AG09309 (cell line): ENCODE measurements around the gene TMEM131.

Experiments
- DNase-seq: peaks from one replicate; pipeline ENCODE4 v3.0.0-alpha.2; 2010; ENCODE audit warnings: low read depth
- H3K4me3 ChIP-seq: 2 replicates; pipeline ENCODE4 v1.5.1; 2011; ENCODE audit warnings: mild to moderate bottlenecking, low read depth, low read length, moderate library complexity; ENCODE audit not compliant: control insufficient read depth
- TF ChIP-seq, protein P1 (sequence below): IDR thresholded peaks from 2 replicates; pipeline ENCODE4 v1.5.1; 2011; ENCODE audit warnings: mild to moderate bottlenecking, low read depth, low read length, inconsistent platforms; ENCODE audit not compliant: insufficient read depth, control insufficient read depth; ENCODE audit errors: missing control alignments

The TMEM131 gene

DNA sequence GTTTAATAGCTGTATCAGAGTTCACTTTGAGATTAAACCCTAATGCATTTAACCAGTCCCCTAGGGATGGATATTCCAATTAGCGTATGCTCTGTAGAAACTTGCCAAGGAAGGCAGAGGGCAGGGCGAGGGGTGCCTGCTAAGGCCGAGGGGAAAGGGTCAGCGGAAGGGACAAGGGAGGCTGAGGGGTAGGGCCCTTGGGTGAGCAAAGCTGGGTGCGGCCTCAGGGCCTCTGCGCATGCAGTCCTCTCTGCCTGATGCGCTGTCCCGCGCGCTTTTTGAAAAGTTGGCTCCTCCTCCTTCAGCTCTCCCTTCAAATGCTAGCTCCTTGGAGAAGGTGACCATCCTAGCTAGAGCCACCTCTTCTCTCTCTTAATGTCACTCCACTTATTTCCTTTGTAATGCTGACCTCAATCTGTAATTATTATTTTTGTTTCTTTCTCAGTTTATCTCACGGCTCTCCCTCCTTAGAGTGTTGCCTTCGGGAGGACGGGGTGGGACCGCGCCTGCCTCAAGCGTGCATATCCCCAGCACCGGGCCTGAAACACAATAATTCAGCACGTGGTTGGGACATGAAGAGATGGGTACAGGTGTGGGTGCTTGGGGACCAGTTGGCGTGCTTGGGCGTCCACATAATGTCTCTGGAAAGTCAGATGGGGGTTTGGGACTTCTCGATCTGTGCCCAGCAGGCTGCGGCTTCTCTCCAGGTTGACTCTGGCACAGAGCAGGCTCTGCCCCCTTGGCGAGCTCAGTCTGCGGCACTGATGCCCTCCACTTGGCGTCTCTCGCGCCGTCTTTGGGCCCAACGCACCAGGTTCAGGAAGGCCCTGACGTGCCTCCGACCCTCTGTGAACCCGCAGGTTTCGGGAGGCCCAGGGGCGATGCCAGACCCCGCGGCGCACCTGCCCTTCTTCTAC, 272.3 kb downstream of the TMEM131 start:
- no peak overlapping the region for H3K4me3 ChIP-seq
- DNase-seq, result no peak

DNA sequence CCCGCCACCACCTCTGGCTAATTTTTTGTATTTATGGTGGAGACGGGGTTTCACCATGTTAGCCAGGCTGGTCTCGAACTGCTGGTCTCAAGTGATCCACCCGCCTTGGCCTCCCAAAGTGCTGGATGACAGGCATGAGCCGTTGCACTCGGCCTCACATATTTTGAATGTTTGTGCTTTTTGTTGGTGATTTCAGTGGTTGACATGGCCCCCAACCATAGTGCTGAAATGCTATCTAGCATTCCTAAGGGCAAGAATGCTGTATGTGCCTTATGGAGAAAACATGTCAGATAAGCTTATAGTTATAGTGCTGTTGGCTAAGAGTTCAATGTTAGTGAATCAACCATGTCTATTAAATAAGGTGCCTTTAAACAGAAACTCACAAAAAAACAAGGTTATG, 273.5 kb downstream of the TMEM131 start:
- no peak for DNase-seq
- H3K4me3 ChIP-seq, result no peak overlapping the region
- TF ChIP-seq, protein P1, sequence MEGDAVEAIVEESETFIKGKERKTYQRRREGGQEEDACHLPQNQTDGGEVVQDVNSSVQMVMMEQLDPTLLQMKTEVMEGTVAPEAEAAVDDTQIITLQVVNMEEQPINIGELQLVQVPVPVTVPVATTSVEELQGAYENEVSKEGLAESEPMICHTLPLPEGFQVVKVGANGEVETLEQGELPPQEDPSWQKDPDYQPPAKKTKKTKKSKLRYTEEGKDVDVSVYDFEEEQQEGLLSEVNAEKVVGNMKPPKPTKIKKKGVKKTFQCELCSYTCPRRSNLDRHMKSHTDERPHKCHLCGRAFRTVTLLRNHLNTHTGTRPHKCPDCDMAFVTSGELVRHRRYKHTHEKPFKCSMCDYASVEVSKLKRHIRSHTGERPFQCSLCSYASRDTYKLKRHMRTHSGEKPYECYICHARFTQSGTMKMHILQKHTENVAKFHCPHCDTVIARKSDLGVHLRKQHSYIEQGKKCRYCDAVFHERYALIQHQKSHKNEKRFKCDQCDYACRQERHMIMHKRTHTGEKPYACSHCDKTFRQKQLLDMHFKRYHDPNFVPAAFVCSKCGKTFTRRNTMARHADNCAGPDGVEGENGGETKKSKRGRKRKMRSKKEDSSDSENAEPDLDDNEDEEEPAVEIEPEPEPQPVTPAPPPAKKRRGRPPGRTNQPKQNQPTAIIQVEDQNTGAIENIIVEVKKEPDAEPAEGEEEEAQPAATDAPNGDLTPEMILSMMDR, result no peak

More for the DNA sequence above, 272.3 kb downstream of the TMEM131 start:
- TF ChIP-seq, protein P1, result no peak

DNA sequence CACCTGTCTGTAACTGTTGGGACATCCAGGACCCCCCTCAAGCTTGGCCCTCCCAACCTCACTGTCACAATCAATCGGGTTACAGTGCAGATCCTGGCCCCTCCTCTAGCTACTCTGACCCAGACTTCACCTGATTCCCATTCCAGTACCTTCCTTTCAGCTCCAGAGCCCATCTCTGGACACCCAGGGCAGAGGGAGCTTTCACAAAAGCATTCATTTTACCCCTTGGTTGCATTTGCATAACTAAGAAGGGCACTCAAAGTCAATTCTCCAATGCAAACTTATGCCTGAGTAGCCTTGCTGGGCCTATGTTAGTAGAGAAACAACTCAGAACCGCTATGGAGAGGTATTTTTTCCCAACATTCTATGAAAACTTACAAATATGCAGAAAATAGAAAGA, 275.0 kb downstream of the TMEM131 start:
- no peak overlapping the region for H3K4me3 ChIP-seq
- no peak for DNase-seq
- TF ChIP-seq, protein P1, result no peak

DNA sequence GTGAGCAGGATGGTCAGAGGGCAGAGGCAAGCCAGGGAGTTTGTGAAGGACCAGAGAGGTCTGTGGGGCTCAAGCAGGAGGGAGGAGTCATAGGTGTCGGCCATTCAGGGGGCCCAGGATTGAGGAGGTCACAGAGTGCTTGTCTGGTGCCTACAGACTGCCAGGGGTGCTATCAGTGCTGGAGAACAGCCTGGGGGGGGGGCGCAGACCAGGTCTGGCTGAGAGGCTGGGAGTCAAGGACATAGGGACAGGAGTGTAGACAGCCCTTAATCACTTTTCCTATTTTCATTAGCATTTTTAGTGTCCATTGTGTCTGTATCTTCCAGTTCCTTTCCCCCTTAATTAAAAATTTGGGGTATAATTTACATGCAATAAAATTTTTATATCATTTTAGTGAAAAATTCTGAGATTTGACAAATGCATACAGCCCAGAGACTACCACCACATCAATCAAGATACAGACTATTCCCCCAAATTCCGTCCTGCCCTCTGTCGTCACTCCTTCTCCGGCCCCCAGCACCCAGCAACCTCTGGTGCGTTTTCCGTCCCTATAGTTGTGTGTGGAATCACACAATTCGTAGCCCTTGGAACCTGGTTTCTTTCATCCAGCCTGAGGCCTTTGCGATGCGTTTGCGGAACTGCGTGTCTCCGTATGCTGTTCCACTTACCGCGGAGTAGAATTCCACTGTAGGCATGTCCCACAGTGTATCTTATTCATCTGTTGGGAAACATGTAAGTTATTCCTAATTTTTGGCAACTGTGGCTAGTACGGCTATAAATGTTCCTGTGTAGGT, 276.2 kb downstream of the TMEM131 start:
- TF ChIP-seq, protein P1, result no peak
- H3K4me3 ChIP-seq, result no peak overlapping the region
- DNase-seq, result no peak

DNA sequence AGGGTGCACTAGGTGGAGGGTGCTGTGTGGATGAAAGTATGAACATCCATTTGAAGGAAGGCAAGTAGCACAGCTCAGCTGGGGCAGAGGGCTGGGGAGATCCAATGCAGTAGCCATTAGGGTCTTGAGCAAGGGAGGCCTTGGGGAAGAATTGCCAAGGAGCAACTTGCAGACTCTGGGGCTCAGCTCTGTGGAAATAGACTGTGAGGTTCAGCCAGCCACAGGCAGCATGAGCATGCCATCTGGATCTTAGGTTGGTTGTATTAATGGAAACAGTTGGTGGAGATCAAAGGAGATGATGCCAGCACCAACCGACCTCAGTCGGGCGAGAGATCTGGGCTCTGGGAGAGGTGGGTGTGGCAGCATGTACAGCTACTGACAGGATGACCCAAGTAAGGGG, 276.8 kb downstream of the TMEM131 start:
- TF ChIP-seq, protein P1, result no peak
- DNase-seq, result no peak

DNA sequence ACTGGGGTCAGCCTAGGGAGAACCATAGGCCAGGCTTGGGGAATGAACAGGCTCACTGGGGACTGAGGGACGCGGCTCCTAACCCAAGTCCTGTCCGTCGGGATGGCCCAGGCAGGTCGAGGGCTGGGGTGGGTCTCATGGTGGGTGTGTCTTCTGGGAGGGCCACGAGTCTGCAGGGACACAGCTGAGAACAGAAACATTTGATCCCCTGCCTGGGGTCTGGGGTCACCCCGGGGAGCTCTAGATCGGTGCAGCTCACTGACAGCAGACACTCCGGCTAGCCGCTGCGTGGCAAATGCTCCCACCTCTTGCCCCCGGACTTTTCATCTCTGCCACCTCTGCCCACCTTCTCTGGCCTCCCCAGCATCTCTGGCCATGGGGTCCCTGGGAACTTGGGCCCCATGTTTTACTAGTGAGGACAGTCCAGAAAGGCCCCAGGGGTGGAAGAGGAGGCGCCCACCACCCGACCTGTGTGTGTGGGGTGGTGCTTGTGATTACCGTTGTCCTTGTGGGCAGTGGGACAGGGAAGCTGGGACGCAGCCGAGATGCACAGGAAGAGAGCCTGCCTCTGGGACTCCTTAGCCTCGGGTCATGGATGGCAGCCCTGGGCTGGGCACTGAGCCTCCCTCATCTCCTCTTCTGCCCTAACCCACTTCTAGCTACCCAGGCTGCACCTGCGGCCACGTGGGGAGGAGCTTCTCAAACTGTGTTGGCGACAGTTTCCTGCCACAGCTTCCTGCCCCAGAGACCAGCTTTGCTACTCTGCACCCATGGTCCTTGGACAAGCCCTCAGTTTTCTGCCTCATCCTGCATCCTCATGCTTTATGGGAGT, 277.5 kb downstream of the TMEM131 start:
- TF ChIP-seq, protein P1, result no peak
- H3K4me3 ChIP-seq, result no peak overlapping the region
- DNase-seq, result no peak

More for the DNA sequence above, 276.8 kb downstream of the TMEM131 start:
- H3K4me3 ChIP-seq, result no peak overlapping the region
